Neutrophil (primary cell): ENCODE data around the gene SPRED2.

Source experiments
- H3K27ac ChIP-seq: fragments of 200-600 bp; sonication (generic); 2 replicates; pipeline ENCODE4 v1.5.1; 2016; ENCODE audit warnings: mild to moderate bottlenecking, moderate library complexity
- H3K27me3 ChIP-seq: fragments of 200-600 bp; sonication (generic); 2 replicates; pipeline ENCODE4 v1.6.0; 2016; ENCODE audit warnings: mild to moderate bottlenecking
- H3K36me3 ChIP-seq: fragments of 200-600 bp; sonication (generic); 2 replicates; pipeline ENCODE4 v1.5.1; 2017
- H3K4me1 ChIP-seq, 2 experiments: fragments of 200-600 bp in 1 of 2; sonication (generic) in 1 of 2; 1 replicate in 1 of 2; 2 replicates in 1 of 2; pipeline versions ENCODE4 v1.5.1 to v1.6.1; 2013 to 2016; ENCODE audit warnings: low read depth in 1 of 2, low read length in 1 of 2, mild to moderate bottlenecking in 1 of 2, moderate library complexity in 1 of 2; ENCODE audit not compliant: control insufficient read depth in 1 of 2, insufficient read depth in 1 of 2
- H3K4me3 ChIP-seq, 2 experiments: fragments of 200-600 bp in 1 of 2; sonication (generic) in 1 of 2; 1 replicate in 1 of 2; 2 replicates in 1 of 2; pipeline ENCODE4 v1.5.1; 2013 to 2016; ENCODE audit warnings: low read depth in 1 of 2, low read length in 1 of 2, mild to moderate bottlenecking in 1 of 2, moderate library complexity in 1 of 2
- H3K9me3 ChIP-seq: fragments of 200-600 bp; sonication (generic); 2 replicates; pipeline ENCODE4 v1.5.1; 2016
- TF ChIP-seq, protein P1 (sequence below): fragments of 200-600 bp; sonication (generic); IDR thresholded peaks from 2 replicates; pipeline ENCODE4 v1.5.1; 2016; ENCODE audit warnings: antibody characterized with exemption

Gene SPRED2

DNA sequence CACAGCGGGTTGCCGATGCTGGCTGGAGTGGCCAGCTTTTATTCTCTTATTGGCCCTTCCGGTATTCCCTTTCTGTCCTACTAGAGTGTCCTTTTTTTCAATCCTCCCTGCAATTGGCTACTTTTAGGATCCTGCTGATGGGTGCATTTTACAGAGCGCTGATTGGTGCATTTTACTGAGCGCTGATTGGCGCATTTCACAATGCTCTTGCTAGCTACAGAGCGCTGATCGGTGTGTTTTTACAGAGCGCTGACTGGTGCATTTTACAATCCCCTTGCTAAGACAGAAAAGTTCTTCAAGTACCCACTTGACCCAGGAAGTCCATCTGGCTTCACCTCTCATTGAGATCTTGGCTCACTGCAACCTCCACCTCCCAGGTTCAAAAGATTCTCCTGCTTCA, 44.4 kb upstream of the SPRED2 start:
- Histone ChIP-seq H3K27me3 (no peaks in the 10 kb centered on the region), H3K36me3 (no peaks in the 10 kb centered on the region), H3K9me3 (no peaks in the 10 kb centered on the region), H3K4me1 (no peaks in the 10 kb centered on the region), H3K4me3 (no peak overlapping the region), H3K27ac (no peak overlapping the region)
- TF ChIP-seq, protein P1, sequence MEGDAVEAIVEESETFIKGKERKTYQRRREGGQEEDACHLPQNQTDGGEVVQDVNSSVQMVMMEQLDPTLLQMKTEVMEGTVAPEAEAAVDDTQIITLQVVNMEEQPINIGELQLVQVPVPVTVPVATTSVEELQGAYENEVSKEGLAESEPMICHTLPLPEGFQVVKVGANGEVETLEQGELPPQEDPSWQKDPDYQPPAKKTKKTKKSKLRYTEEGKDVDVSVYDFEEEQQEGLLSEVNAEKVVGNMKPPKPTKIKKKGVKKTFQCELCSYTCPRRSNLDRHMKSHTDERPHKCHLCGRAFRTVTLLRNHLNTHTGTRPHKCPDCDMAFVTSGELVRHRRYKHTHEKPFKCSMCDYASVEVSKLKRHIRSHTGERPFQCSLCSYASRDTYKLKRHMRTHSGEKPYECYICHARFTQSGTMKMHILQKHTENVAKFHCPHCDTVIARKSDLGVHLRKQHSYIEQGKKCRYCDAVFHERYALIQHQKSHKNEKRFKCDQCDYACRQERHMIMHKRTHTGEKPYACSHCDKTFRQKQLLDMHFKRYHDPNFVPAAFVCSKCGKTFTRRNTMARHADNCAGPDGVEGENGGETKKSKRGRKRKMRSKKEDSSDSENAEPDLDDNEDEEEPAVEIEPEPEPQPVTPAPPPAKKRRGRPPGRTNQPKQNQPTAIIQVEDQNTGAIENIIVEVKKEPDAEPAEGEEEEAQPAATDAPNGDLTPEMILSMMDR, result no peak

GRCh38 chr2:65475000-65475399, 42.6 kb upstream of the SPRED2 start:
- Histone ChIP-seq H3K27me3 (no peaks in the 10 kb centered on the region), H3K9me3 (no peaks in the 10 kb centered on the region), H3K4me3 (no peak overlapping the region), H3K4me1 (peaks cover 3 to 4% of the 10 kb centered on the region in 2 experiments), H3K27ac (no peak overlapping the region), H3K36me3 (no peaks in the 10 kb centered on the region)
- TF ChIP-seq, protein P1, result no peak

DNA sequence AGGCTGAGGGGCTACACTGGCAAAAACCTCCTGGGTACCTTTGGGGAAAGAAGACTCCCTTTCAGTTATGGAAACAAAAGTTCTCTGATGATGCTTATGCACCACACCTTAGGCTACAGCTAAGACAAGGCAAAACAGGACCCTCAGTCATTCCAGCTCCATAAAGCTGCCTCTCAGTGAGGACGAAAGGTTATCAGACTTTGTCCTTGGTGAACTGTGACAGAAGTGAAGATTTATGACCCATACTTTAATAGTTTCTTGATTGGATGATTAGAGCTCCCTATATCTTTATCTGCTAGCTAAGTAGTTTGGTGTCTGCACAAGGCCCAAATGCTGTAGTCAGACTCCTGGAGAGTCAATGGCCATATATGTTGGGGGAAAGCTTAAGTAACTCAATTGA, 40.6 kb upstream of the SPRED2 start:
- H3K36me3 ChIP-seq, result no peaks in the 10 kb centered on the region
- H3K4me1 ChIP-seq, result peaks cover 3 to 4% of the 10 kb centered on the region in 2 experiments
- TF ChIP-seq, protein P1, result no peak
- H3K4me3 ChIP-seq, result no peak overlapping the region
- H3K9me3 ChIP-seq, result no peaks in the 10 kb centered on the region
- H3K27me3 ChIP-seq, result no peaks in the 10 kb centered on the region
- H3K27ac ChIP-seq, result no peak overlapping the region

DNA sequence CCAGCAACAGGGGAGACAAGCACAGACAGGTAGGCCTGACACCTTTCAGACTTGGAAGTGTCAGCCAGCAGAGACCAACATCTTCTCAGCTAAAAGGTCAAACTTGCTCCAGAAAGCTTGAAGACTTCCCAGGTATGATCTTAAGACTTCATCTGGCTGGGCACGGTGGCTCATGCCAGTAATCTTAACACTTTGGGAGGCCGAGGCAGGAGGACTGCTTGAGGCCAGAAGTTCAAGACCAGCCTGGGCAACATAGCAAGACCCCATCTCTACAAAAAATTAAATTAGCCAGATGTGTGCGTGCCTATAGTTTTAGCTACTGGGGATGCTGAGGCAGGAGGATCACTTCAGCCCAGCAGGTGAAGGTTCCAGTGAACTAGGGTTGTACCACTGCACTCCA, 39.0 kb upstream of the SPRED2 start:
- Histone ChIP-seq H3K27ac (no peak overlapping the region), H3K9me3 (no peaks in the 10 kb centered on the region)
- TF ChIP-seq, protein P1, result no peak

GRCh38 chr2:65466551-65466950, 34.2 kb upstream of the SPRED2 start:
- Histone ChIP-seq H3K4me1 (peaks cover 3 to 4% of the 10 kb centered on the region in 2 experiments), H3K27ac (no peak overlapping the region), H3K36me3 (no peaks in the 10 kb centered on the region), H3K4me3 (no peak overlapping the region), H3K27me3 (no peaks in the 10 kb centered on the region), H3K9me3 (no peaks in the 10 kb centered on the region)
- TF ChIP-seq, protein P1, result no peak

More for the DNA sequence above, 39.0 kb upstream of the SPRED2 start:
- no peaks in the 10 kb centered on the region for H3K36me3 ChIP-seq
- no peak overlapping the region for H3K4me3 ChIP-seq
- H3K4me1 ChIP-seq, result peaks cover 3 to 4% of the 10 kb centered on the region in 2 experiments
- no peaks in the 10 kb centered on the region for H3K27me3 ChIP-seq

DNA sequence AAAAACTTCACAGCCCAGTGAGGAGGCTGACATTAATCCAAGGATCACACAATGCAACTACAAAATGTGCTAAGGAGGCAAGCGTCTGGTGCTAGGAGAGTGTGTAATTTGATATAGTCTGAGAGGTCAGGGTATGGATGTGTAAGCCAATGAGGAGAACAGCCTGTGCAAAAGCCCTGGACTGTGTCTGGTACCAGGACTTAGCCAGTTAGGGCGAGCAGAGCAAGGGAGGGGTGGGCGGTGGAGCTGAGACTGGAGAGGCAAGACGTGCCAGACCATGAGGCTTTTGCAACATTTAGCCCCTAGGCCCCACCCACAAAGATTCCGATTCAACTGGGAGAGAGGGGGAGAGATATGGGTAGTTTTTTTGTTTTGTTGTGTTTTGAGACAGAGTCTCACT, 33.5 kb upstream of the SPRED2 start:
- Histone ChIP-seq H3K9me3 (no peaks in the 10 kb centered on the region), H3K4me1 (peaks cover 3 to 4% of the 10 kb centered on the region in 2 experiments), H3K36me3 (no peaks in the 10 kb centered on the region), H3K27ac (no peak overlapping the region), H3K27me3 (peaks cover under 1% of the 10 kb centered on the region), H3K4me3 (no peak overlapping the region)
- TF ChIP-seq, protein P1, result no peak
